ENCODE measurements around the gene KCTD1.

KCTD1 gene

GRCh38 chr18:26549263-26550094, 1.1 kb upstream of the KCTD1 start:
- no peak for DNase-seq (ENCODE audit: extremely low read depth in 1 of 2, low read depth in 1 of 2)

- DNase-seq (ENCODE audit: extremely low read depth in 1 of 2, low read depth in 1 of 2) = peak; percentile 28 to 47
Observed at GRCh38 chr18:26547646-26548414, 523 bp downstream of the KCTD1 start.

GRCh38 chr18:26546875-26547645, 1.3 kb downstream of the KCTD1 start:
- no peak for DNase-seq (ENCODE audit: extremely low read depth in 1 of 2, low read depth in 1 of 2)

GRCh38 chr18:26546170-26546874, 2.0 kb downstream of the KCTD1 start:
- no peak for DNase-seq (ENCODE audit: extremely low read depth in 1 of 2, low read depth in 1 of 2)

GRCh38 chr18:26545335-26546123, 2.8 kb downstream of the KCTD1 start:
- no peak for DNase-seq (ENCODE audit: extremely low read depth in 1 of 2, low read depth in 1 of 2)

- no peak for DNase-seq (ENCODE audit: extremely low read depth in 1 of 2, low read depth in 1 of 2)
Observed at GRCh38 chr18:26544451-26544850, 3.9 kb downstream of the KCTD1 start.

- no peak for DNase-seq (ENCODE audit: extremely low read depth in 1 of 2, low read depth in 1 of 2)
Observed at GRCh38 chr18:26543373-26543772, 5.0 kb downstream of the KCTD1 start.

GRCh38 chr18:26540043-26540628, 8.2 kb downstream of the KCTD1 start:
- DNase-seq (ENCODE audit: extremely low read depth in 1 of 2, low read depth in 1 of 2) = no peak

GRCh38 chr18:26538524-26538923, 9.8 kb downstream of the KCTD1 start:
- DNase-seq (ENCODE audit: extremely low read depth in 1 of 2, low read depth in 1 of 2) = no peak

GRCh38 chr18:26536664-26537063, 11.7 kb downstream of the KCTD1 start:
- no peak for DNase-seq (ENCODE audit: extremely low read depth in 1 of 2, low read depth in 1 of 2)

- no peak for DNase-seq (ENCODE audit: extremely low read depth in 1 of 2, low read depth in 1 of 2)
Observed at GRCh38 chr18:26536032-26536431, 12.3 kb downstream of the KCTD1 start.

GRCh38 chr18:26535630-26536029, 12.7 kb downstream of the KCTD1 start:
- DNase-seq (ENCODE audit: extremely low read depth in 1 of 2, low read depth in 1 of 2) = no peak

- no peak for DNase-seq (ENCODE audit: extremely low read depth in 1 of 2, low read depth in 1 of 2)
Observed at GRCh38 chr18:26532367-26533340, 15.7 kb downstream of the KCTD1 start.

GRCh38 chr18:26531605-26532298, 16.6 kb downstream of the KCTD1 start:
- no peak for DNase-seq (ENCODE audit: extremely low read depth in 1 of 2, low read depth in 1 of 2)

- no peak for DNase-seq (ENCODE audit: extremely low read depth in 1 of 2, low read depth in 1 of 2)
Observed at GRCh38 chr18:26526966-26527234, 21.5 kb downstream of the KCTD1 start.

GRCh38 chr18:26526128-26526965, 22.0 kb downstream of the KCTD1 start:
- no peak for DNase-seq (ENCODE audit: extremely low read depth in 1 of 2, low read depth in 1 of 2)
